Measurements from ENCODE around the gene FAM98A. TPM values are rescaled to one million over a fixed set of nuclear protein-coding genes. Genes with fewer than 3 reads are reported as not detected.

Gene FAM98A
- polyA plus RNA-seq, 1 of the 3 experiments (the other 2 are of a cell fraction): 231 TPM

- Histone ChIP-seq H3K9ac (no peak overlapping the region), H3K9me2 (no peaks in the 10 kb centered on the region), H4K20me1 (ENCODE audit: insufficient read depth) (no peaks in the 10 kb centered on the region), H3K27ac (ENCODE audit: low read depth in 2 of 2, low read length in 1 of 2) (no peak overlapping the region), H3F3A (replicated peaks; ENCODE audit: insufficient read depth) (no peaks in the 10 kb centered on the region), H3K4me2 (no peak overlapping the region), H3K4me1 (ENCODE audit: control insufficient read depth in 1 of 2, insufficient read depth in 2 of 2, low read depth in 1 of 2, low read length in 1 of 2) (no peaks in the 10 kb centered on the region; a peak in 1 of 4 replicates), H2AFZ (ENCODE audit: low read depth) (no peak overlapping the region), H3K36me3 (replicated peaks in 1 of 2; ENCODE audit: control insufficient read depth in 1 of 2, insufficient read depth in 2 of 2, low read length in 1 of 2) (no peaks in the 10 kb centered on the region), H3K9me3 (no peaks in the 10 kb centered on the region), H3K79me2 (ENCODE audit: insufficient read depth) (no peaks in the 10 kb centered on the region), H3K27me3 (ENCODE audit: insufficient read depth) (no peaks in the 10 kb centered on the region), H3K4me3 (ENCODE audit: low read depth in 2 of 2, low read length in 1 of 2) (no peak overlapping the region)
- TF ChIP-seq, protein P1, sequence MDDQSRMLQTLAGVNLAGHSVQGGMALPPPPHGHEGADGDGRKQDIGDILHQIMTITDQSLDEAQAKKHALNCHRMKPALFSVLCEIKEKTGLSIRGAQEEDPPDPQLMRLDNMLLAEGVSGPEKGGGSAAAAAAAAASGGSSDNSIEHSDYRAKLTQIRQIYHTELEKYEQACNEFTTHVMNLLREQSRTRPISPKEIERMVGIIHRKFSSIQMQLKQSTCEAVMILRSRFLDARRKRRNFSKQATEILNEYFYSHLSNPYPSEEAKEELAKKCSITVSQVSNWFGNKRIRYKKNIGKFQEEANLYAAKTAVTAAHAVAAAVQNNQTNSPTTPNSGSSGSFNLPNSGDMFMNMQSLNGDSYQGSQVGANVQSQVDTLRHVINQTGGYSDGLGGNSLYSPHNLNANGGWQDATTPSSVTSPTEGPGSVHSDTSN (IDR thresholded peaks at IDR 0.05): no peak
- no peak for TF ChIP-seq GATA2 (CRISPR knock-in tag; IDR thresholded peaks at IDR 0.05)
- ChIA-PET POLR2A (no interaction called here), CTCF (no interaction called here)
- no peak for DNase-seq
- 28% methylated on average over 3 of the region's 3 CpGs for WGBS (ENCODE audit: low lambda C conversion rate)
Observed at GRCh38 chr2:33550206-33550605, 48.9 kb downstream of the FAM98A start.

DNA sequence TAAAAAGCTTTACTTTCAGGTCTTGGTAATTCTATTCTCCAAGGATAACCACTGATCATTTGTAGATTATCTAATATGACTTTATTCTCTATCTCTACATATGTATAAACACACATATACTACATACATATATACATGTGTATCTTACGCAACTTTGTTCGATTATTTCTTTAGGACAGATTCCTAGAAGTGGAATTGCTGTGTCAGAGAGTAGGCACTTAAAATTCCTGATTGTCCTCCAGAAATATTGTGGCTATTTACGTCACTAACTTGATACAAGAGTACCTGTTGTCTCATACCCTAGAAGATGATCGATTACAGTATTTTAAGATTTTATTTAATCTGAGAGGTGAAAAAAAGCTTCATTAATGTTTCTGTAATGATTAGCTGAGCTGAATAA, 57.9 kb downstream of the FAM98A start:
- Histone ChIP-seq H3F3A (replicated peaks; ENCODE audit: insufficient read depth) (peaks cover 3% of the 10 kb centered on the region), H2AFZ (ENCODE audit: low read depth) (no peak overlapping the region), H3K79me2 (ENCODE audit: insufficient read depth) (no peaks in the 10 kb centered on the region), H3K4me3 (ENCODE audit: low read depth in 2 of 2, low read length in 1 of 2) (no peak overlapping the region), H3K9ac (no peak overlapping the region), H3K9me2 (no peaks in the 10 kb centered on the region), H4K20me1 (ENCODE audit: insufficient read depth) (no peaks in the 10 kb centered on the region), H3K4me2 (no peak overlapping the region), H3K27ac (ENCODE audit: low read depth in 2 of 2, low read length in 1 of 2) (no peak overlapping the region), H3K27me3 (ENCODE audit: insufficient read depth) (no peaks in the 10 kb centered on the region), H3K4me1 (ENCODE audit: control insufficient read depth in 1 of 2, insufficient read depth in 2 of 2, low read depth in 1 of 2, low read length in 1 of 2) (no peaks in the 10 kb centered on the region), H3K36me3 (replicated peaks in 1 of 2; ENCODE audit: control insufficient read depth in 1 of 2, insufficient read depth in 2 of 2, low read length in 1 of 2) (no peaks in the 10 kb centered on the region), H3K9me3 (no peaks in the 10 kb centered on the region)
- 52% methylated on average over 4 of the region's 4 CpGs for WGBS (ENCODE audit: low lambda C conversion rate)
- ChIA-PET CTCF (interaction anchor here (1.3 to 1.5 kb wide), 2 partner anchors 41 to 51 kb away, joined by 3 read pairs; no protein-coding TSS in a partner anchor), POLR2A (no interaction called here)
- no peak for TF ChIP-seq TCF12 (IDR thresholded peaks at IDR 0.05)
- no peak for TF ChIP-seq MXI1 (IDR thresholded peaks at IDR 0.05; ENCODE audit: low read depth, low read length)
- TF ChIP-seq RFX5 (IDR thresholded peaks at IDR 0.05; ENCODE audit: low read length): no peak
- TF ChIP-seq, protein P2, sequence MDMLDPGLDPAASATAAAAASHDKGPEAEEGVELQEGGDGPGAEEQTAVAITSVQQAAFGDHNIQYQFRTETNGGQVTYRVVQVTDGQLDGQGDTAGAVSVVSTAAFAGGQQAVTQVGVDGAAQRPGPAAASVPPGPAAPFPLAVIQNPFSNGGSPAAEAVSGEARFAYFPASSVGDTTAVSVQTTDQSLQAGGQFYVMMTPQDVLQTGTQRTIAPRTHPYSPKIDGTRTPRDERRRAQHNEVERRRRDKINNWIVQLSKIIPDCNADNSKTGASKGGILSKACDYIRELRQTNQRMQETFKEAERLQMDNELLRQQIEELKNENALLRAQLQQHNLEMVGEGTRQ (IDR thresholded peaks at IDR 0.05; ENCODE audit: borderline replicate concordance, low read depth, low read length): no peak
- no peak for TF ChIP-seq POLR2AphosphoS5 (IDR thresholded peaks at IDR 0.05; ENCODE audit: low read depth, low read length)
- TF ChIP-seq, protein P3, sequence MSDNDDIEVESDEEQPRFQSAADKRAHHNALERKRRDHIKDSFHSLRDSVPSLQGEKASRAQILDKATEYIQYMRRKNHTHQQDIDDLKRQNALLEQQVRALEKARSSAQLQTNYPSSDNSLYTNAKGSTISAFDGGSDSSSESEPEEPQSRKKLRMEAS (IDR thresholded peaks at IDR 0.05; ENCODE audit: low read depth): no peak
- TF ChIP-seq GABPA (IDR thresholded peaks at IDR 0.05; ENCODE audit: low read depth): no peak
- no peak for TF ChIP-seq MEF2A (IDR thresholded peaks at IDR 0.05; ENCODE audit: borderline replicate concordance, low read depth)
- no peak for TF ChIP-seq RAD21 (IDR thresholded peaks at IDR 0.05; ENCODE audit: low read length)
- TF ChIP-seq USF1 (IDR thresholded peaks at IDR 0.05; ENCODE audit: borderline replicate concordance, low read depth): no peak
- TF ChIP-seq, protein P1 (IDR thresholded peaks at IDR 0.05): no peak
- no peak for TF ChIP-seq TAF1 (IDR thresholded peaks at IDR 0.05; ENCODE audit: borderline replicate concordance, low read depth, low read length)
- no peak for TF ChIP-seq RCOR1 (IDR thresholded peaks at IDR 0.05; ENCODE audit: low read length)
- TF ChIP-seq ELF1 (IDR thresholded peaks at IDR 0.05): no peak
- TF ChIP-seq SIN3A (IDR thresholded peaks at IDR 0.05; ENCODE audit: borderline replicate concordance, low read depth, low read length): no peak
- DNase-seq: no peak

Data from SK-N-SH (cell line).